Activated CD8-positive, alpha-beta memory T cell treated with anti-CD3 and anti-CD28 coated beads, Interleukin-2, amount 50 U/mL, for 24 hours (primary cell): Measurements from ENCODE around the gene ENOX2.

Experiments used
- DNase-seq: peaks from one replicate; pipeline ENCODE4 v3.0.0-alpha.2; 2020; ENCODE audit errors: extremely low read depth

The ENOX2 gene

GRCh38 chrX:130700629-130701028 is 202.4 kb downstream of the ENOX2 start:
- DNase-seq, result no peak

- no peak for DNase-seq
Measured at GRCh38 chrX:130699618-130700017, 203.4 kb downstream of the ENOX2 start.

- DNase-seq, result no peak
Measured at GRCh38 chrX:130696542-130696941, 206.5 kb downstream of the ENOX2 start.

- DNase-seq, result no peak
Measured at GRCh38 chrX:130695931-130696330, 207.1 kb downstream of the ENOX2 start.

- DNase-seq, result no peak
Measured at GRCh38 chrX:130694983-130695382, 208.0 kb downstream of the ENOX2 start.

GRCh38 chrX:130691576-130691975 is 211.4 kb downstream of the ENOX2 start:
- DNase-seq, result no peak

- DNase-seq, result no peak
Measured at GRCh38 chrX:130688360-130688759, 214.6 kb downstream of the ENOX2 start.

GRCh38 chrX:130682990-130683389 is 220.0 kb downstream of the ENOX2 start:
- no peak for DNase-seq

- DNase-seq, result no peak
Measured at GRCh38 chrX:130680164-130681035, 222.6 kb downstream of the ENOX2 start.

GRCh38 chrX:130676861-130677260 is 226.1 kb downstream of the ENOX2 start:
- DNase-seq, result no peak

GRCh38 chrX:130672214-130672613 is 230.8 kb downstream of the ENOX2 start:
- no peak for DNase-seq

- no peak for DNase-seq
Measured at GRCh38 chrX:130669233-130669632, 233.8 kb downstream of the ENOX2 start.

GRCh38 chrX:130665263-130665662 is 237.7 kb downstream of the ENOX2 start:
- DNase-seq, result no peak

- DNase-seq, result no peak
Measured at GRCh38 chrX:130658310-130658709, 244.7 kb downstream of the ENOX2 start.

- no peak for DNase-seq
Measured at GRCh38 chrX:130654409-130654950, 248.5 kb downstream of the ENOX2 start.

- no peak for DNase-seq
Measured at GRCh38 chrX:130652824-130653578, 250.0 kb downstream of the ENOX2 start.

- no peak for DNase-seq
Measured at GRCh38 chrX:130649738-130650137, 253.3 kb downstream of the ENOX2 start.

GRCh38 chrX:130647468-130647867 is 255.5 kb downstream of the ENOX2 start:
- DNase-seq, result no peak

- DNase-seq, result no peak
Measured at GRCh38 chrX:130645955-130646583, 256.9 kb downstream of the ENOX2 start.

GRCh38 chrX:130637591-130637990 is 265.4 kb downstream of the ENOX2 start:
- no peak for DNase-seq

GRCh38 chrX:130636277-130636676 is 266.7 kb downstream of the ENOX2 start:
- DNase-seq, result no peak

GRCh38 chrX:130631011-130631410 is 272.0 kb downstream of the ENOX2 start:
- no peak for DNase-seq
